Mesodermal cell (in vitro differentiated cells): ENCODE measurements around the gene PODNL1.

Experiments used
- H3K27ac ChIP-seq: 2 replicates; pipeline ENCODE4 v1.7.0; 2013; ENCODE audit warnings: mild to moderate bottlenecking, low read depth, low read length, moderate library complexity; ENCODE audit not compliant: severe bottlenecking
- H3K36me3 ChIP-seq: 2 replicates; pipeline ENCODE4 v1.7.1; 2013; ENCODE audit warnings: mild to moderate bottlenecking, low read length, moderate library complexity; ENCODE audit not compliant: control insufficient read depth, insufficient read depth
- H3K4me1 ChIP-seq: one replicate; pipeline ENCODE4 v1.7.1; 2013; ENCODE audit warnings: mild to moderate bottlenecking, low read length; ENCODE audit not compliant: insufficient read depth, control insufficient read depth, poor library complexity, severe bottlenecking
- H3K4me3 ChIP-seq: 2 replicates; pipeline ENCODE4 v1.7.0; 2013; ENCODE audit warnings: low read length, control low read depth, mild to moderate bottlenecking; ENCODE audit not compliant: insufficient read depth, poor library complexity, severe bottlenecking; ENCODE audit errors: extremely low read depth
- H3K9me3 ChIP-seq: 2 replicates; pipeline ENCODE4 v1.7.1; 2013; ENCODE audit warnings: mild to moderate bottlenecking, low read length, moderate library complexity; ENCODE audit not compliant: control insufficient read depth
- WGBS, 2 experiments: methylation state at CpG; one replicate each; pipeline ENCODE4 v1.1.5; 2013; ENCODE audit warnings: missing lambda C conversion rate in 2 of 2; ENCODE audit not compliant: insufficient coverage in 2 of 2; 5-methylcytosine and 5-hydroxymethylcytosine counted together

Gene PODNL1

GRCh38 chr19:13935765-13936510 is 2.3 kb downstream of the PODNL1 start:
- 86 to 91% methylated on average over 6 to 7 of the region's 22 CpGs for WGBS, 2 experiments
- H3K9me3 ChIP-seq, result no peaks in the 10 kb centered on the region
- peaks cover 13% of the 10 kb centered on the region for H3K4me1 ChIP-seq
- H3K27ac ChIP-seq, result no peak overlapping the region
- H3K36me3 ChIP-seq, result no peaks in the 10 kb centered on the region
- no peak overlapping the region for H3K4me3 ChIP-seq

- H3K36me3 ChIP-seq, result peaks cover 2% of the 10 kb centered on the region
- H3K4me1 ChIP-seq, result peaks cover 13% of the 10 kb centered on the region
- WGBS, 2 experiments, result 91 to 96% methylated on average over 2 of the region's 2 CpGs
- no peak overlapping the region for H3K27ac ChIP-seq
- H3K4me3 ChIP-seq, result no peak overlapping the region
- no peaks in the 10 kb centered on the region for H3K9me3 ChIP-seq
These were observed 3.5 kb downstream of the PODNL1 start for GRCh38 chr19:13934785-13935109.

- Histone ChIP-seq H3K9me3 (no peaks in the 10 kb centered on the region), H3K4me3 (no peak overlapping the region), H3K4me1 (peaks cover 11% of the 10 kb centered on the region), H3K27ac (no peak overlapping the region), H3K36me3 (peaks cover 6% of the 10 kb centered on the region)
- WGBS, 2 experiments, result 94 to 96% methylated on average over 25 to 42 of the region's 42 CpGs
These were observed 5.3 kb downstream of the PODNL1 start for GRCh38 chr19:13932911-13933393.

- no peaks in the 10 kb centered on the region for H3K9me3 ChIP-seq
- peaks cover 9% of the 10 kb centered on the region for H3K36me3 ChIP-seq
- H3K4me1 ChIP-seq, result peaks cover 7% of the 10 kb centered on the region
- no peak overlapping the region for H3K27ac ChIP-seq
- WGBS, 2 experiments, result 84 to 94% methylated on average over 3 to 6 of the region's 6 CpGs
- H3K4me3 ChIP-seq, result no peak overlapping the region
These were observed 6.0 kb downstream of the PODNL1 start for GRCh38 chr19:13932149-13932637.

GRCh38 chr19:13931391-13932148 is 6.6 kb downstream of the PODNL1 start:
- WGBS, 2 experiments, result 93 to 95% methylated on average over 24 to 30 of the region's 30 CpGs
- no peaks in the 10 kb centered on the region for H3K9me3 ChIP-seq
- no peak overlapping the region for H3K27ac ChIP-seq
- peaks cover 7% of the 10 kb centered on the region for H3K4me1 ChIP-seq
- H3K36me3 ChIP-seq, result peaks cover 14% of the 10 kb centered on the region
- no peak overlapping the region for H3K4me3 ChIP-seq

- Histone ChIP-seq H3K27ac (no peak overlapping the region), H3K36me3 (peaks cover 21% of the 10 kb centered on the region), H3K4me3 (no peak overlapping the region), H3K4me1 (no peaks in the 10 kb centered on the region), H3K9me3 (no peaks in the 10 kb centered on the region)
- 92 to 93% methylated on average over 13 to 17 of the region's 17 CpGs for WGBS, 2 experiments
These were observed 7.8 kb downstream of the PODNL1 start for GRCh38 chr19:13930402-13930801.

- no peak overlapping the region for H3K27ac ChIP-seq
- WGBS, 2 experiments, result 90 to 92% methylated on average over 11 to 12 of the region's 17 CpGs
- no peaks in the 10 kb centered on the region for H3K4me1 ChIP-seq
- H3K36me3 ChIP-seq, result peaks cover 26% of the 10 kb centered on the region
- H3K4me3 ChIP-seq, result no peak overlapping the region
- H3K9me3 ChIP-seq, result no peaks in the 10 kb centered on the region
These were observed 8.3 kb downstream of the PODNL1 start for GRCh38 chr19:13929956-13930355.

- peaks cover 28% of the 10 kb centered on the region for H3K36me3 ChIP-seq
- no peaks in the 10 kb centered on the region for H3K4me1 ChIP-seq
- H3K4me3 ChIP-seq, result no peak overlapping the region
- no peak overlapping the region for H3K27ac ChIP-seq
- 96 to 98% methylated on average over 4 to 9 of the region's 12 CpGs for WGBS, 2 experiments
- H3K9me3 ChIP-seq, result no peaks in the 10 kb centered on the region
These were observed 8.9 kb downstream of the PODNL1 start for GRCh38 chr19:13929340-13929739.

GRCh38 chr19:13926715-13927114 is 11.5 kb downstream of the PODNL1 start:
- Histone ChIP-seq H3K27ac (no peak overlapping the region), H3K9me3 (no peaks in the 10 kb centered on the region), H3K36me3 (peaks cover 35% of the 10 kb centered on the region), H3K4me1 (no peaks in the 10 kb centered on the region), H3K4me3 (no peak overlapping the region)
- 98 to 100% methylated on average over 1 to 5 of the region's 8 CpGs for WGBS, 2 experiments

GRCh38 chr19:13926010-13926409 is 12.2 kb downstream of the PODNL1 start:
- H3K9me3 ChIP-seq, result peaks cover under 1% of the 10 kb centered on the region
- H3K4me3 ChIP-seq, result no peak overlapping the region
- H3K27ac ChIP-seq, result no peak overlapping the region
- H3K36me3 ChIP-seq, result peaks cover 42% of the 10 kb centered on the region
- H3K4me1 ChIP-seq, result no peaks in the 10 kb centered on the region
- 93% methylated on average over 2 of the region's 4 CpGs for WGBS, 2 experiments
